H1 (cell line): ENCODE measurements around the gene IFNA7. TPM values are rescaled to one million over a fixed set of nuclear protein-coding genes. Genes with fewer than 3 reads are reported as not detected.

Experiments
- CTCF ChIA-PET: fragments of 300-600 bp; sonication (Branson Sonifier 250); formaldehyde crosslinking; loops from one replicate; lab custom pipeline; 2021; ENCODE audit not compliant: partially characterized antibody; lab: Charles Lee
- POLR2A ChIA-PET: fragments of 300-600 bp; sonication (Branson Sonifier 250); formaldehyde crosslinking; loops from one replicate; lab custom pipeline; 2021; ENCODE audit warnings: inconsistent platforms; ENCODE audit not compliant: partially characterized antibody; lab: Charles Lee
- DNase-seq, 2 experiments: peaks; one replicate each; pipeline versions ENCODE4 v3.0.0 to v3.0.0-alpha.2; 2010 to 2022; ENCODE audit warnings: low spot score in 2 of 2, low read depth in 1 of 2, mixed read lengths in 1 of 2
- FAIRE-seq: peaks from 2 replicates; lab custom pipeline; 2011; peaks lifted over from hg19 to GRCh38; lab: Jason Lieb, UNC
- H2AFZ ChIP-seq: 2 replicates; pipeline ENCODE4 v1.8.1; 2012; ENCODE audit warnings: low read length, inconsistent platforms
- H2AK5ac ChIP-seq: 2 replicates; pipeline ENCODE4 v1.6.1; 2013; ENCODE audit warnings: low read depth, low read length
- H2BK120ac ChIP-seq: replicated peaks from 2 replicates; pipeline ENCODE3; 2013; ENCODE audit warnings: low read depth, low read length, inconsistent platforms
- H2BK12ac ChIP-seq: 2 replicates; pipeline ENCODE4 v1.6.1; 2013; ENCODE audit warnings: low read depth, low read length
- H2BK15ac ChIP-seq: 2 replicates; pipeline ENCODE4 v1.6.1; 2013; ENCODE audit warnings: low read length
- H2BK20ac ChIP-seq: 2 replicates; pipeline ENCODE4 v1.6.1; 2013; ENCODE audit warnings: low read length
- H2BK5ac ChIP-seq: 2 replicates; pipeline ENCODE4 v1.6.1; 2013; ENCODE audit warnings: low read depth, low read length
- H3K14ac ChIP-seq: 2 replicates; pipeline ENCODE4 v1.6.1; 2013; ENCODE audit warnings: inconsistent platforms; ENCODE audit not compliant: insufficient read length
- H3K18ac ChIP-seq: 2 replicates; pipeline ENCODE4 v1.6.1; 2013; ENCODE audit warnings: low read length; ENCODE audit errors: extremely low read depth
- H3K23ac ChIP-seq: 2 replicates; pipeline ENCODE4 v1.6.1; 2013; ENCODE audit warnings: inconsistent platforms; ENCODE audit not compliant: insufficient read length
- H3K23me2 ChIP-seq: 2 replicates; pipeline ENCODE4 v1.6.1; 2013; ENCODE audit warnings: low read depth, low read length
- H3K27ac ChIP-seq: 2 replicates; pipeline ENCODE4 v1.6.1; 2011; ENCODE audit warnings: low read depth, low read length, inconsistent platforms
- H3K27me3 ChIP-seq, 4 experiments: replicated peaks in 1 of 4; 1 replicate in 1 of 4; 2 replicates in 3 of 4; pipeline versions ENCODE4 v1.6.1 to v1.8.1; 2011 to 2013; ENCODE audit warnings: low read length in 3 of 4, mild to moderate bottlenecking in 3 of 4, inconsistent platforms in 2 of 4, mixed read lengths in 2 of 4, moderate library complexity in 1 of 4; ENCODE audit not compliant: control insufficient read depth in 3 of 4, insufficient read depth in 3 of 4; ENCODE audit errors: extremely low read depth in 1 of 4
- H3K36me3 ChIP-seq, 4 experiments: 2 replicates each; pipeline versions ENCODE4 v1.6.1 to v1.8.1; 2011 to 2013; ENCODE audit warnings: mild to moderate bottlenecking in 4 of 4, low read length in 3 of 4, moderate library complexity in 2 of 4, control low read depth in 1 of 4, inconsistent platforms in 1 of 4; ENCODE audit not compliant: insufficient read depth in 4 of 4, control insufficient read depth in 2 of 4
- H3K4ac ChIP-seq: replicated peaks from 2 replicates; pipeline ENCODE3; 2013; ENCODE audit warnings: low read length, low read depth, mixed read lengths, inconsistent platforms; ENCODE audit not compliant: insufficient read length
- H3K4me1 ChIP-seq, 4 experiments: replicated peaks in 1 of 4; 1 replicate in 1 of 4; 2 replicates in 3 of 4; pipeline versions ENCODE4 v1.6.1 to v1.8.1; 2011 to 2013; ENCODE audit warnings: low read length in 3 of 4, inconsistent platforms in 2 of 4, mixed read lengths in 1 of 4; ENCODE audit not compliant: insufficient read depth in 4 of 4, control insufficient read depth in 3 of 4
- H3K4me2 ChIP-seq, 2 experiments: 2 replicates each; pipeline versions ENCODE4 v1.6.1 to v1.8.1; 2011 to 2013; ENCODE audit warnings: low read depth in 2 of 2, low read length in 2 of 2, control low read depth in 1 of 2, inconsistent platforms in 1 of 2, mild to moderate bottlenecking in 1 of 2; ENCODE audit not compliant: insufficient read depth in 1 of 2
- H3K4me3 ChIP-seq, 4 experiments: fragments of 200-600, 300-600 bp in 1 of 4; sonication (generic), shearing (Covaris generic), sonication (Bioruptor Twin) in 1 of 4; 2 replicates each; pipeline versions ENCODE4 v1.5.1 to v1.8.1; 2011 to 2016; ENCODE audit warnings: low read length in 4 of 4, low read depth in 3 of 4, control low read depth in 2 of 4, inconsistent platforms in 2 of 4, mild to moderate bottlenecking in 2 of 4, mixed read lengths in 1 of 4, moderate library complexity in 1 of 4; ENCODE audit not compliant: insufficient read depth in 2 of 4; ENCODE audit errors: extremely low read depth in 1 of 4
- H3K56ac ChIP-seq: replicated peaks from 2 replicates; pipeline ENCODE3; 2013; ENCODE audit warnings: low read depth, mild to moderate bottlenecking, mixed read lengths, low read length, inconsistent platforms; ENCODE audit not compliant: insufficient read length
- H3K79me1 ChIP-seq: 2 replicates; pipeline ENCODE4 v1.6.1; 2013; ENCODE audit warnings: low read depth, low read length, control low read depth
- H3K79me2 ChIP-seq, 2 experiments: 2 replicates each; pipeline versions ENCODE4 v1.6.1 to v1.8.1; 2012 to 2013; ENCODE audit warnings: low read length in 2 of 2, mild to moderate bottlenecking in 2 of 2, inconsistent platforms in 1 of 2; ENCODE audit not compliant: insufficient read depth in 2 of 2, control insufficient read depth in 1 of 2
- H3K9ac ChIP-seq, 4 experiments: replicated peaks in 1 of 4; 1 replicate in 1 of 4; 2 replicates in 3 of 4; pipeline versions ENCODE4 v1.6.1 to v1.8.1; 2011 to 2013; ENCODE audit warnings: low read depth in 3 of 4, low read length in 3 of 4, control low read depth in 2 of 4, mild to moderate bottlenecking in 2 of 4, moderate library complexity in 2 of 4, inconsistent platforms in 1 of 4; ENCODE audit errors: extremely low read depth in 1 of 4
- H3K9me3 ChIP-seq, 2 experiments: 2 replicates each; pipeline versions ENCODE4 v1.6.1 to v1.8.1; 2012 to 2013; ENCODE audit warnings: mild to moderate bottlenecking in 2 of 2, moderate library complexity in 2 of 2, control low read depth in 1 of 2, inconsistent platforms in 1 of 2, low read depth in 1 of 2, low read length in 1 of 2, mixed read lengths in 1 of 2; ENCODE audit not compliant: insufficient read depth in 2 of 2
- H4K20me1 ChIP-seq, 2 experiments: replicated peaks in 1 of 2; 2 replicates each; pipeline versions ENCODE3 to v1.8.1; 2011 to 2013; ENCODE audit warnings: inconsistent platforms in 2 of 2, low read length in 2 of 2, mild to moderate bottlenecking in 1 of 2; ENCODE audit not compliant: insufficient read depth in 2 of 2, control insufficient read depth in 1 of 2
- H4K5ac ChIP-seq: 2 replicates; pipeline ENCODE4 v1.6.1; 2013; ENCODE audit warnings: low read length, low read depth, mixed read lengths, inconsistent platforms; ENCODE audit not compliant: insufficient read length
- H4K8ac ChIP-seq: 2 replicates; pipeline ENCODE4 v1.8.0; 2013; ENCODE audit warnings: mild to moderate bottlenecking, moderate library complexity, low read length, inconsistent platforms; ENCODE audit not compliant: insufficient read depth; ENCODE audit errors: extremely low read depth
- H4K91ac ChIP-seq: replicated peaks from 2 replicates; pipeline ENCODE3; 2013; ENCODE audit warnings: low read length, mixed read lengths, inconsistent platforms; ENCODE audit not compliant: insufficient read length
- CHD2 ChIP-seq: IDR thresholded peaks from 2 replicates; pipeline ENCODE4 v1.6.1; 2012; ENCODE audit warnings: low read length, improper control_type of control experiment
- EP300 ChIP-seq, 2 experiments: IDR thresholded peaks; 1 replicate in 1 of 2; 2 replicates in 1 of 2; pipeline ENCODE4 v1.6.1; 2011 to 2012; ENCODE audit warnings: low read depth in 2 of 2, low read length in 2 of 2, mild to moderate bottlenecking in 2 of 2, borderline replicate concordance in 1 of 2, inconsistent platforms in 1 of 2, moderate library complexity in 1 of 2
- POU5F1 ChIP-seq: IDR thresholded peaks from 2 replicates; pipeline ENCODE4 v1.6.1; 2011; ENCODE audit warnings: low read depth, mild to moderate bottlenecking, low read length, moderate library complexity
- TCF12 ChIP-seq: IDR thresholded peaks from 2 replicates; pipeline ENCODE4 v1.6.1; 2011; ENCODE audit warnings: low read depth, mild to moderate bottlenecking, low read length
- WGBS, 2 experiments: shearing (Covaris generic) in 1 of 2; methylation state at CpG; one replicate each; pipeline versions ENCODE4 v1.1.6 to v1.1.7; 2013 to 2015; ENCODE audit warnings: low lambda C conversion rate in 2 of 2, mixed read lengths in 2 of 2, inconsistent platforms in 1 of 2, low coverage in 1 of 2, missing lambda C conversion rate in 1 of 2; ENCODE audit not compliant: insufficient replicate concordance in 2 of 2, insufficient coverage in 1 of 2, insufficient read length in 1 of 2; ENCODE audit errors: extremely low coverage in 1 of 2, missing lambda C conversion rate in 1 of 2; 5-methylcytosine and 5-hydroxymethylcytosine counted together
- polyA plus RNA-seq, 7 experiments: library from polyadenylated mRNA; depleted of rRNA in 3 of 7; stranded (reverse) in 5 of 7; unstranded in 2 of 7; fragments of >200 nt in 5 of 7; fragments of 200-250 nt in 2 of 7; gene quantifications; 1 replicate in 5 of 7; 2 replicates in 1 of 7; 4 replicates in 1 of 7; pipeline versions ENCODE4 v1.2.1 to v1.2.3, GENCODE V29; 2011 to 2013; ENCODE audit warnings: missing spikeins in 2 of 7, mixed read lengths in 2 of 7
- total RNA-seq: library from RNA; stranded (reverse); fragmentation: NEBNext Ultra II Directional; extraction: Animal tissue kit (Norgen Biotek cat#: 25700); gene quantifications from 2 replicates; pipeline ENCODE4 v1.2.1, GENCODE V29; 2021

IFNA7 gene
- total and polyA plus RNA-seq, 2 of the 8 experiments (the other 6 are each of a cell fraction or from before 2014, with no cell fraction given): not detected

DNA sequence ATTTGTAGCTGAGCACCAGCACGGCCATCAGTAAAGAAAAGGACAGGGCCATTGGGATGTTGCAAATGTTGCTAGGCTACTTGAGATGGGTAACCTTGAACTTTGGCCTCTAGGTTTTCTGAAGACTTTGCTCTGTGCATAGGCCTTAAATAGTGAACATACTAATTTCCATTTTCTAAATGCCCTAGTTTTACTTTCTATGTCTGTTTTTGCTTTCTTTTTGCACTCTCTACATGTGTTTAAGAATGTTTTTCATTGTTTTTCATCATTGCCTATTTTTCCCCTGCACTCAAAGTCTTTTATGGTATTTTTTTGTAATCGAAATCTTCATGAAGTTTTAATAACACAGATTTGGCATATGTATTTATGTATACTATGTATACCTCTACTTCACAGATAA, 26.1 kb upstream of the IFNA7 start, which contains the start of gene IFNA17:
Gene IFNA17 (minus strand): TSS at position 101 of the 400 bp plus-strand sequence. CDS start 49 bp downstream, at position 52.
- H3K56ac ChIP-seq: no peak within 1 kb of the TSS
- H3K23ac ChIP-seq: no peak within 1 kb of the TSS
- 91% methylated on average over 2 of the region's 2 CpGs; no CpG with 5 or more reads in 1 of the 2 experiments for WGBS, 2 experiments
- no peak within 1 kb of the TSS for H3K18ac ChIP-seq
- H2AFZ ChIP-seq: no peak within 1 kb of the TSS
- no peaks in the 10 kb centered on the region for H3K9me3 ChIP-seq
- no peaks in the 10 kb centered on the region for H3K23me2 ChIP-seq
- H4K5ac ChIP-seq: no peak within 1 kb of the TSS
- H3K79me1 ChIP-seq: no peaks in the 10 kb centered on the region
- H2AK5ac ChIP-seq: no peak within 1 kb of the TSS
- H3K4me2 ChIP-seq: no peak within 1 kb of the TSS
- H3K27me3 ChIP-seq: no peaks in the 10 kb centered on the region
- H3K36me3 ChIP-seq: no peaks in the 10 kb centered on the region
- no peak within 1 kb of the TSS for H2BK20ac ChIP-seq
- H3K27ac ChIP-seq: no peak within 1 kb of the TSS
- DNase-seq (no peak), FAIRE-seq (no peak)
- POLR2A ChIA-PET: no interaction called here
- no peak within 1 kb of the TSS for H2BK5ac ChIP-seq
- no peak within 1 kb of the TSS for H2BK15ac ChIP-seq
- H3K4ac ChIP-seq: no peak within 1 kb of the TSS
- H3K4me1 ChIP-seq: no peaks in the 10 kb centered on the region
- H3K14ac ChIP-seq: no peak within 1 kb of the TSS
- H4K20me1 ChIP-seq: no peaks in the 10 kb centered on the region
- H4K8ac ChIP-seq: no peak within 1 kb of the TSS
- no peak within 1 kb of the TSS for H2BK12ac ChIP-seq
- no peak within 1 kb of the TSS for H2BK120ac ChIP-seq
- CTCF ChIA-PET: no interaction called here
- H3K9ac ChIP-seq: no peak within 1 kb of the TSS
- TF ChIP-seq EP300 (IDR thresholded peaks at IDR 0.05; ENCODE audit: borderline replicate concordance in 1 of 2, low read depth in 2 of 2, low read length in 2 of 2) (no peak), CHD2 (no peak), POU5F1 (no peak), TCF12 (no peak)
- no peaks in the 10 kb centered on the region for H3K79me2 ChIP-seq
- H4K91ac ChIP-seq: no peak within 1 kb of the TSS
- no peak within 1 kb of the TSS for H3K4me3 ChIP-seq
